Fibroblast of lung (primary cell): ENCODE results near the gene TARS2.

ENCODE experiments used
- CTCF ChIP-seq, 2 donors: IDR thresholded peaks in 1 of 2; conservative IDR thresholded peaks in 1 of 2; 1 replicate in 1 of 2; 2 replicates in 1 of 2; pipeline ENCODE4 v1.5.1; 2011 to 2012; ENCODE audit warnings: low read length in 2 of 2, control low read depth in 1 of 2, inconsistent platforms in 1 of 2, low read depth in 1 of 2, mild to moderate bottlenecking in 1 of 2
- EZH2 ChIP-seq: IDR thresholded peaks from 2 replicates; pipeline ENCODE4 v1.5.1; 2012; ENCODE audit warnings: low read length, control low read depth, mild to moderate bottlenecking; ENCODE audit errors: missing control alignments

- TF ChIP-seq EZH2, result no peak
- TF ChIP-seq CTCF (conservative IDR thresholded peaks at IDR 0.05 in 1 of 2, IDR thresholded peaks at IDR 0.05 in 1 of 2; ENCODE audit: low read depth in 1 of 2, low read length in 2 of 2), result no peak
These were observed 62.4 kb downstream of the TARS2 start for GRCh38 chr1:150549496-150550221.
